GM12891 (cell line): ENCODE measurements around the gene ASB4.

Source experiments
- PAX5 ChIP-seq: IDR thresholded peaks from 2 replicates; pipeline ENCODE4 v1.6.1; 2011; ENCODE audit warnings: low read length, moderate library complexity, mild to moderate bottlenecking; ENCODE audit not compliant: insufficient read depth, severe bottlenecking
- POLR2A ChIP-seq: IDR thresholded peaks from 2 replicates; pipeline ENCODE4 v1.6.1; 2011; ENCODE audit warnings: low read depth, low read length, control low read depth
- POLR2AphosphoS5 ChIP-seq: IDR thresholded peaks from 2 replicates; pipeline ENCODE4 v1.6.1; 2011; ENCODE audit warnings: low read depth, low read length, control low read depth
- POU2F2 ChIP-seq: IDR thresholded peaks from 2 replicates; pipeline ENCODE4 v1.6.1; 2011; ENCODE audit warnings: low read depth, mild to moderate bottlenecking, control low read depth, low read length, moderate library complexity
- SPI1 ChIP-seq: IDR thresholded peaks from 2 replicates; pipeline ENCODE4 v1.6.1; 2011; ENCODE audit warnings: low read depth, low read length, control low read depth
- TAF1 ChIP-seq: IDR thresholded peaks from 2 replicates; pipeline ENCODE4 v1.6.1; 2011; ENCODE audit warnings: low read depth, low read length, control low read depth

DNA sequence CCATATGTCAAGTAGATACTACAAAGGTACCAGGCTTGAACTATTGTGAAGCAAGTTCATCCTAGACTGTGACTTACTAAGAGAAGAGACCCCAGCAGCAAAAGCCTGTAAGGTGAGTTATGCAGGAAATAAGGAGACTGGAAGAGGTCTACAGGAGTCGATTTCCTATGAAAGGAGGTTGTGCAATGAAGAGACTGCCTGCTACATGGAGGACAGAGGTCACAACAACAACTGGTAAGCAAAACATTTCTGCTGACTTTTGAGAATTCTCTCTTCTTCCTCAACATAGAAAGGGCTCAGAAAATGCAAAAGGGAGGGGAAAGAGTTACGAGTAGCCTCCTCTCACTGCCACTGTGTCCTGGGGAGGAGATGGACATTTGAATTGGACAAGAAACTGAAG is 68.2 kb downstream of the ASB4 start:
- TF ChIP-seq POLR2AphosphoS5 (no peak), POLR2A (no peak), TAF1 (no peak), POU2F2 (no peak), PAX5 (no peak), SPI1 (no peak)
